OCI-LY1 (cell line): ENCODE measurements around the gene TIPIN.

Experiments
- CTCF ChIP-seq: fragments of 200-600 bp; sonication (generic), shearing (Covaris generic); IDR thresholded peaks from 2 replicates; pipeline ENCODE4 v1.5.1; 2017; ENCODE audit warnings: mild to moderate bottlenecking, antibody characterized with exemption, low read length, moderate library complexity, mixed read lengths
- EZH2 ChIP-seq: fragments of 200-600 bp; sonication (generic), shearing (Covaris generic); IDR thresholded peaks from 2 replicates; pipeline ENCODE4 v1.8.0; 2017; ENCODE audit warnings: borderline replicate concordance, mixed run types, mild to moderate bottlenecking, antibody characterized with exemption, low read length, moderate library complexity, mixed read lengths

- TF ChIP-seq CTCF (no peak), EZH2 (no peak)
Measured at GRCh38 chr15:66310786-66311185, 45.7 kb downstream of the TIPIN start.
